ENCODE measurements around the gene CD47.

The CD47 gene

GRCh38 chr3:108117241-108117775, 26.5 kb upstream of the CD47 start:
- no peak for DNase-seq (ENCODE audit: low read depth in 1 of 2, low spot score in 1 of 2)

DNA sequence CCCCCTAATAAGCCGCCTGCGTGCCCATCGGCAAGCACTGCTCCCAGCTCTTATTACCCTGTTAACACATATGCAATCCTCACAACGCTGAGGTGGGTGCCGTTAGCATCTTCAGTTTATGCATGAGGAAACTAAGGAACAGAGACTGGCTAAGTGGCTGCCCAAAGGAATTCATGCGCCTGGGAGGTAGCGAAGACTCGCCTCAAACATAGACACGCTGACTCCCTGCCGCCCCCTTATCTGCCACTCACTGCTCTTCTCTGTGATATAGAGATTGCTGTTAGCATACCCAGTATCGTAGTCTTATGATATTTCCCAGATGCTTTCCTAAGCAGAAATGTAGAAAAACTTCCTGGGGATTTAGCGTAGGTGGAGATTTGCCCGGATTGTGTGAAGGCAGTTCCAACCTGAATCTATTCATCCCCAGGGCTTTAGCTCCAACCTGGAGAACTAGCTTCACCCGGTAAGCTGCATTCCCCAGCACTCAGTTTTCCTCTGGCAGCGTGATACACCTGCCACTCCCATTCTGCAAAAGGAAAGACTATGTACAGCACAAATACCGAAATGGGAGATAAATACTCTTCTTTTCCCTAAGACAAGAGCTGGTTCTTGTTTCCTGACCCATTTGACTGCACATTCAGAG, 23.7 kb upstream of the CD47 start:
- no peak for DNase-seq (ENCODE audit: low read depth in 1 of 2, low spot score in 1 of 2)

DNA sequence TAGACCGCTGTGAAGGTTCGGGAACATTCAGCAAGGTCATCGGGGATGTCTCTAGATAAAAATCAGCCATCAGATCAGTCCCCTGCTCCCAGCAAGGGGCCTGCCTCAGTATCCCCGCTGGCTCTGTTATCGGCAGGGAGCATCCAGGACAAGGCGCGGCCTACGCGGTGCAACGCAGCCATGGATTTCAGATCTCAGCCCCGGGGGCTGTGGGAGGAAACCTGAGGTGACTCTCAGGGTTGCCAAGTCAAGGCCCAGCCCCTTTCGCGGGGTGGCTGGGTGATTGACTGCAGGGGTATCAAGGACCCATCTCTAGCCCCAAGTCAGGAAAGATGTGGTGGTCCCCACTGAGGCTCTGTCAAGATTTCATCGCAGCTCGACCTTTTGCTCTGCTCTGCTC, 23.1 kb upstream of the CD47 start:
- DNase-seq (ENCODE audit: low read depth in 1 of 2, low spot score in 1 of 2): no peak

GRCh38 chr3:108110934-108111333, 20.1 kb upstream of the CD47 start:
- no peak for DNase-seq (ENCODE audit: low read depth in 1 of 2, low spot score in 1 of 2)

DNA sequence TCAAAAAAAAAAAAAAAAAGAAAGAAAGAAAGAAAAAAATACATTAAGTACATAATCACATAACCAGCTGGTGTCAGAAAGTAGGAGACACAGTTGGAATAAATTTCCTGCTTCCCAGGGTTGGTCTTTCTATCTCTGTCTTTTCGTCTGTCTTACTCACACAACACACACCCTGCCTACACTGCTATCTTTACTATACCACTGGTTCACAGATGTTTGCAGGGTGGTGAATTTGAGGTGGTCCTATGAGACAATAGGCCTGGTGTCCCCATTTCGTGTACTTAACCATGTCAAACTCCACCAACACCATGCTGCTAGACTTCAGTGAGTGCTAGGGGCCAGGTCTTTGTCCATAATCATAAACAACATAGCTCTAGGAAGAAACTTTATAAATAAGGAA, 17.6 kb upstream of the CD47 start:
- DNase-seq (ENCODE audit: low read depth in 1 of 2, low spot score in 1 of 2): no peak

- no peak for DNase-seq (ENCODE audit: low read depth in 1 of 2, low spot score in 1 of 2)
Measured at GRCh38 chr3:108106449-108106848, 15.6 kb upstream of the CD47 start.

GRCh38 chr3:108106031-108106430, 15.2 kb upstream of the CD47 start:
- DNase-seq (ENCODE audit: low read depth in 1 of 2, low spot score in 1 of 2): no peak

DNA sequence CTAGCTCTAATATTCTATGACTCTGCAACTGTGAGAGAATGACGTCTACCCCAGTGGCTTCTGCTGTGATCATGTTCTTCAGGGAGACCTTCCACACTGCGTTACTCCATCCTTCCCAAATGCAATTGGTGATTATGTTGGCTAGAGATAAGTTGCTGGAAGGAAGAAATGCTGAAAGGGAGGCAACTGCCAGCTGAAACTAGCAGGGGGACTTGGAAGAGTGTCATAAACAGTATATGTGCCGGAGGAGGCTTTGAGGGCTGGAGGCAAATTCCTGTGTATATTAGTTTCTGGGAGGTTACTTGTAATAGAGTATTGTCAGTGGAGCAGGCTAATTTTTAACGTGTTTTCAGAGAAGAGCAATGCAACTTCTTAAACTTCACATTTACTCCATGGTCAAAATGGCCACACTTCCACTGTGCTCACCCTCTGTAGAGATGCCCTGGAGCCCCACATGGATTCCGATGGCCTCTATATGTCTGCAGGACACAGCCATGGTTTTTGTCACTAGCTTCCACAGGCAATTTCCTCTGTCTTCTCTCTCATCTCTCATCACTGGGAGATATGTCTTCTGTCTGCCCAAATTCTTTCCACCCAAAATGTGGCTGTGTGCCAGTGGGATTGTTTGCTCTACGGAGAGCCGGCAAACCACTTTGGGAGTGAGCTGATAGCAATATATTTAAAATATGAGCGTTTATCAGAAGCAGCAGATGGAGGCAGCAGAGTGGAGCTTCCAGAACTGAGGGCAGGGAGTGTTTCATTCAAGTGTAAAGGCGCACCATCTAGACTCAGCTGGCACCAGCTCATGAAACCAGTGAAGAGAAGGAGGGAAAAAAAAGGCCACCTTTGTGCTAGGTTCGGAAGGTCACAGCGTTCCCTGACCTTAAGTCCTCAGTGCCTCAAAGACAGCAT, 13.3 kb upstream of the CD47 start:
- DNase-seq (ENCODE audit: low read depth in 1 of 2, low spot score in 1 of 2): no peak

GRCh38 chr3:108103040-108103751, 12.4 kb upstream of the CD47 start:
- no peak for DNase-seq (ENCODE audit: low read depth in 1 of 2, low spot score in 1 of 2)

- no peak for DNase-seq (ENCODE audit: low read depth in 1 of 2, low spot score in 1 of 2)
Measured at GRCh38 chr3:108102420-108103039, 11.7 kb upstream of the CD47 start.

- DNase-seq (ENCODE audit: low read depth in 1 of 2, low spot score in 1 of 2): no peak
Measured at GRCh38 chr3:108100906-108101660, 10.3 kb upstream of the CD47 start.

DNA sequence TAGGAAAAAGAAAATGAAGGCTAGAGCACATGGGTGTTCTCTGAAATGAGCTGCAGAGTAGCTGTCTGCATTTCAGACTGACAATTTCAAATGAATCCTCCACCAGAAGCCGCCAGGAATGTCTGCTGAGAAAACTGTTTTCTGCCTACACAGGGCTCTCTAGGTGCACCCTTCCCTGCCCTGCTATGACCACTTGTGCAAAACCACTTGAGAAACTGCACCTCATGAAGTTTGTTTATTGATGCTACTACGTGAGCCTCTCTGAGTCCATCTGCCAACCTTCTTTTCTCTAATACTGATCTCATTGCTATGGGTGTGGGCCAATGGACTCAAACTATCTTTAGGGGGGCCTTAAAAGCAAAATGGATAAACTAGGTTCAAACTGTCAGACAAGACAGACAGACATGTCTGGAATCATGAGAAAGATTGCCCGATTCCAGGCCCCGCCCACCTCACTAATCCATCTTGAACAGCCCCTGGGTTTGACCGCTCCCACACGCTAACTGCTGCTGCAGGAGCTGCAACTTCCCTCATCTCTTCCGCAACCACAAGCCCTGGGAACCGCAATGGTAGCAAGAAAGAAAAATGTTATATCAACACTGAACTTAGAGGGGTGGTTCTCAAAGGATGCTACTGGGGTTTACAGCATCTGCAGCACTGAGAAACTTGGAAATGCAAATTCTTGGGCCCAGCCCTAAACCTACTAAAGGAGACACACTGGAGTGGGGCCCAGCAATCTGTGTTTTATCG, 9.0 kb upstream of the CD47 start:
- DNase-seq (ENCODE audit: low read depth in 1 of 2, low spot score in 1 of 2): no peak

DNA sequence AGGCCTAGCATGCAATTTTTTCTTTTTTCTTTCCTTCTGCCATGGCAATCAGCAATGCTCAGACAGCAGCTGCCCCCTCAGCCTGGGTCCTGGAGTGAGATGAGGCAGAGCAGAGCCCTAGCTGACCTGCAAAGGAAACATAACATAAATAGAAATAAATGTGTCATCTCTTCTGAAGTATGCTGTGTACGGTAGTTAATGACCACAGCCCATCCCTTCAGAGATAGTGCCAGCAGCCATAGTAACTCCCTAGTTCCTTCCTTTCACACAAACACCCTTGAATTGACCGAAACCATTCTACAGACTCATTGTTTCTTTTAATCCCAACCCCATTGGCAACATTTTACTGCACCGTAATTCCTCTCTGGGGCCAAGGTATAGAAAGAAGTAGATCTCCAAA, 8.4 kb upstream of the CD47 start:
- DNase-seq (ENCODE audit: low read depth in 1 of 2, low spot score in 1 of 2): no peak

DNA sequence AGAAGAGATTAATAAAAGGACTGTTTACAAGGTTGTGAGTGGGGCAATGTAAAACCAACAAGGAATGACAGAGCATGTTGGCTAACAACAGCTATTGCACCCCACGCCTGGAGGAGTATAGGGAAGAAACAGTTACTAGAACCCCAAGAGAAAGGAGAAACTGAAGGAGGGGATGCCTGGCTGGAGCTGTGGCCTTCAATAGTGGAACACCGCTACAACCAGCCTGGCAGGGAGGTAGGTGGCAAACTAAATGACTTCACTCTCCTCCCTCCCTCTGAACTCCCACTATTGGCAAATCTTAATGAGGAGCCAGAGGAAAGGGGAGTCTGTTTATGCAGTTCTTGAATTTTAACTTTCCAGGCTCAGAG, 7.2 kb upstream of the CD47 start:
- no peak for DNase-seq (ENCODE audit: low read depth in 1 of 2, low spot score in 1 of 2)

DNA sequence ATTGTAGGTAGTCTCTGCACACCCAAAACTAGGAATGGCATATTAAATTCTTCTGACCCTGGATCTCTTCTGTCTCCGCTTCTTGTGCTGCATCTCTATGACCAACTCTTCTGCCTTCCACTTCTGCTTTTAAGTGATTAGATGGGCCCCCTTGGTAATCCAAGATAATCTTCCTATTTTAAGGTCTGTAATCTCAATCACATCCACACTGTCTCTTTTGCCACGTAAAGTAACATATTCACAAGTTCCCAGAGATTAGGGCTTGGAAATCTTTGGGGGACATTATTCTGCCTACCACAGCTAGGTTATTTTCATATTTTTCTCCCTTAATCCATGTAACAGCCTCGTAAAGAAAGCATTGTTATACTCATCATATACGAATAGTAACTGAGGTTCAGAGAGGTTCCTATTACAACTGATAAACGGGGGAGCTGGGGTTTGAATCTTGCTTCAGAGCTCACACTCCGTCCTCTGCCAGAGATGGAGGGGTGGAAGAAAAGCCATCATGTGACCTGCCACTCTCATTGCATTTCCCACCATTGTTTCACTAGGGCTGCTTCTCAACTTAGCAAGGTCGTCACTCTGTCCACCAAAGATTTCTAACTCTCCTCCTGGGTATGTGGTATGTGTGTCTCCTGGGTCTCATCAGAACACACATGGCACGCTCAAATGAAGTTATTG, 6.6 kb upstream of the CD47 start:
- DNase-seq (ENCODE audit: low read depth in 1 of 2, low spot score in 1 of 2): no peak

GRCh38 chr3:108096532-108097321, 5.9 kb upstream of the CD47 start:
- no peak for DNase-seq (ENCODE audit: low read depth in 1 of 2, low spot score in 1 of 2)

DNA sequence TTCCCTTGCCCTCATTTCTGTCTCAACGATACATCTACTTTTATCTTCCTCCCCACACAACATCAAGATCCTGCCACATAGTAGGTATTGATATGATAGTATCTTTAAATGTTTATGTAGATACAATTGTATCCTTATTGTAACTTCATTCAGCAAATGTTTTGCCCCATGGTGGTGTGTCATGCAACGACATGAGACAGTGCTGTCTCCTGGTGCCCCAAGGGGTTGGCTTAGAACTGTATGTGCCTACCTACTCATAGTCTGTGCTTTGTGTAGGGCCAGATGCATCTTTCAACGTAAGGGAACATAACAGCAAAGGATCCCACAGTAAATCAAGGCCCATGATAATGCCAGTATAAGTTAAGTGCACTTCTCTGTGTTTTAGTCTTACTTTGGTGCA, 2.8 kb upstream of the CD47 start:
- no peak for DNase-seq (ENCODE audit: low read depth in 1 of 2, low spot score in 1 of 2)

GRCh38 chr3:108093021-108093420, 2.2 kb upstream of the CD47 start:
- DNase-seq (ENCODE audit: low read depth in 1 of 2, low spot score in 1 of 2): no peak

DNA sequence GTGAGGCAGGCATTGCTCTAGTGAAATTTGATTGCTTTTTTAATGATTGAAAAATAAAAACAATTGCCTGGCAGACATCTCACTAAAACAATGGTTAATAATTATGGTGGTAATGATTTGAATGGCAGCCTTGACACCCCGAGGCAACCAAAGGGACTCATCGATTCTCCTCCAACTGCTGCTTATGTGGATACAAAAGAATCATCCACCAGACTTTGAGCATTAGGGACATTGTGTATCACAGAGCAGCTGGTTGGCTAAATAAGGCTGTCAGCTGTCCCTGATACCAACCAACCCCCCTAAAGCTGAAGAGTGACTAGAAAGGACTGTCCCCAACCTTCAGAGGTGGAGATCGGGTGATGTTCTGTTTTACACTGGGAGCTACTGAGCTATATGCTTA, 1.7 kb upstream of the CD47 start:
- no peak for DNase-seq (ENCODE audit: low read depth in 1 of 2, low spot score in 1 of 2)

Measured in stimulated activated CD4-positive, alpha-beta T cell treated with anti-CD3 and anti-CD28 coated beads, Interleukin-15, amount 100 ng/mL, for 1 hour (primary cell).